ENCODE measurements around the gene NUAK2.
A peak's percentile ranks its signal among the peaks of the same experiment; 100 is the strongest.

The NUAK2 gene

DNA sequence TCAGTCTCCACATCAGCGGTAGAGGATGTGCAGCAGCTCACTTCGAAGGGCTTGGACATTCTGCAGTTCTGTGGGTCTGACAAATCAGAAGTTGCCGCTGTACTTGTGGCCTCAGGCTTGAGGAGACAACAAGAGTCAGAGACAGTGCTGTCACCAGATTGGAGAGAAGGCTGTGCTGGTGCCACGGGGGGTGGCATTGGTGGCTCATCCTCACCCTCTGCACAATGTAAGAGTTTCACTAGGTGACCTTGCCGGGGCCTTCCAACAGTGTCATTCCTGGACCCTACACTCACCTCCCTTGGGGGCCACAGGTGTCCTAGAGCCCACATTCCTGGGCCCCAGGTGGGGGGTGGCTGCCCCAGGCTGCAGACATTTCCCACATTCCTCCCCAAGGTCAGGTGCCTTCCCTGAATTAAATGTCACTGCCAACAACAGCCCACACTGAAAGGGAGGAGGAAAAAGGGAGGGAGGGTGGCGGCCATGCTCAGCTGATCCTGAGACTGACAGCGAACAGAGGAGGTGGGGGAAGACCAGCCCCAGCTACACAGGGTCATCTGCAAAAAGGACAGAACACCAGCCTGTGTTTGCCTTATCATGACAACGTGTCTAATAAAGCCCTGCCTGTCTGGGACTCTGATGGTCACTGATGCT lies 47.4 kb downstream of the NUAK2 start:
- DNase-seq (ENCODE audit: low read depth in 2 of 2): no peak

- DNase-seq (ENCODE audit: low read depth in 2 of 2): peak; percentile 71 to 75
These were observed 48.0 kb downstream of the NUAK2 start for GRCh38 chr1:205273551-205273982.

DNA sequence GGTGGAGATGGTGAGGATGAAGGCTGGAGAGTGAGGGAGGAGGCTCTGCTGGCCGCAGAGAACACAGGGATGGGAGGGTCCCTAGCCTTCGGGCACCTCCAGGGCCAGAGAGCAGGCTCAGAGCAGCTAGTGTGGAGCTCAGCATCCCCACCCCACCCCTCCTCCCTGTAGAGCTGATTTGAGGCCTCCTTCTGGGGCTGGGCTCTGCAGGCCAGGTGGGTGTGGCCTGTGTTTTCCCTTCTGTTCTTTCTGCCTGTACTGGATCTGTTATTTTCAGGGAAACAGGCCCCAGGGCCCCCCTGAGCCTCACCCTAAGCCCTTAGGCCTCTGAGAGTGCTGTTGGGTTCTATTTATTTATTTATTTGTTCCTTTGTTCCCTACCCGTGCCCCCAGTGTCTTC lies 49.0 kb downstream of the NUAK2 start:
- no peak for DNase-seq (ENCODE audit: low read depth in 2 of 2)

GRCh38 chr1:205271745-205272144 lies 49.8 kb downstream of the NUAK2 start:
- no peak for DNase-seq (ENCODE audit: low read depth in 2 of 2)

DNA sequence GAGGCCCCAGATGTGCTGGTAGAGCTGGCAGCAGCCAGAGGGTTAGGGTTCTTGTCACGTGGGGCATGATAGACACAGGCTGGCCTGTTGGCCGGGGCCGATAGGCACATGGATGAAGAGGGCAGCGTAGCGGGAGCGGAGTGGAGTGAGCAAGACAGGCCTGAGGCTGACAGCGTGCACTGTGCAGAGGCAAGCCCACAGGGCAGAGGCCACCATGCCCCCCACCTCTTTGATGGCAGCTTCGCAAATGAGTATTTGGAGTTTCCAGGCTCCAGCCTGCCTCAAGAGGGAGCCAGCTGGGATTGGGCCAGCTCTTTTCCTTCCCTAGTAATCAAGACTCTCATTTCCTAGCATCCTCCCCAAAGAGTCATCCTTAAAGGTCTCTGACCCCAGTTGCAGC lies 50.3 kb downstream of the NUAK2 start:
- no peak for DNase-seq (ENCODE audit: low read depth in 2 of 2)

- DNase-seq (ENCODE audit: low read depth in 2 of 2): no peak
These were observed 50.8 kb downstream of the NUAK2 start for GRCh38 chr1:205270764-205271163.

DNA sequence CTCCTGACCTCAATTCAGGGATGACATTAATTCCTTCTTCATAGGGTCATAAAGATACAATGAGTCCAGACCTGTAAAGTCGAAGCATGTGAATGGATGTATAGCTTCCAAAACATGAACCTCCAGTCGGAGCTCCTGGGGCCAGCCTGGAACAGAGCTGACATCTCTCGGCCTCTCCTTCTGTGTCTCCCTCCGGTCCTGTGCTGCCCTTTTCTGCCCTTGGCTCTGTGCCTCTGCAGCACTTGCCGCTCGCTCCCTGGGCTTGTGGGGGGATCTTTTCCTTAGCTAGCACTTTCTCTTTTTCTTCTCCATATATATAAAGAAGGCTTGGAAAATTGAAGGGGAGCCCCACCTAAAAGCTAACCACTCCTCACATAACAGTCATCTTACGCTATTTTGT lies 51.3 kb downstream of the NUAK2 start:
- no peak for DNase-seq (ENCODE audit: low read depth in 2 of 2)

GRCh38 chr1:205269711-205270110 lies 51.8 kb downstream of the NUAK2 start:
- no peak for DNase-seq (ENCODE audit: low read depth in 2 of 2)

DNA sequence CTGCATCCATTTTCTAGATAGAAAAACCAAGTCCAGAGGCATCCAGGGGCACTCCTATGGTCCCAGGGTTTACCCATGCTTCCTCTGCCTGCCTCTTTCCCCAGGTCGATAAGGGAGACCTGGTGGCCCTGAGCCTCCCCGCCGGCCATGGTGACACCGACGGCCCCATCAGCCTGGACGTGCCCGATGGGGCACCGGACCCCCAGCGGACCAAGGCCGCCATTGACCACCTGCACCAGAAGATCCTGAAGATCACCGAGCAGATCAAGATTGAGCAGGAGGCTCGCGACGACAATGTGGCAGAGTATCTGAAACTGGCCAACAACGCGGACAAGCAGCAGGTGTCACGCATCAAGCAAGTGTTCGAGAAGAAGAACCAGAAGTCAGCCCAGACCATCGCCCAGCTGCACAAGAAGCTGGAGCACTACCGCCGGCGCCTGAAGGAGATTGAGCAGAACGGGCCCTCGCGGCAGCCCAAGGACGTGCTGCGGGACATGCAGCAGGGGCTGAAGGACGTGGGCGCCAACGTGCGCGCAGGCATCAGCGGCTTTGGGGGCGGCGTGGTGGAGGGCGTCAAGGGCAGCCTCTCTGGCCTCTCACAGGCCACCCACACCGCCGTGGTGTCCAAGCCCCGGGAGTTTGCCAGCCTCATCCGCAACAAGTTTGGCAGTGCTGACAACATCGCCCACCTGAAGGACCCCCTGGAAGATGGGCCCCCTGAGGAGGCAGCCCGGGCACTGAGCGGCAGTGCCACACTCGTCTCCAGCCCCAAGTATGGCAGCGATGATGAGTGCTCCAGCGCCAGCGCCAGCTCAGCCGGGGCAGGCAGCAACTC lies 52.5 kb downstream of the NUAK2 start:
- DNase-seq (ENCODE audit: low read depth in 2 of 2): no peak

DNA sequence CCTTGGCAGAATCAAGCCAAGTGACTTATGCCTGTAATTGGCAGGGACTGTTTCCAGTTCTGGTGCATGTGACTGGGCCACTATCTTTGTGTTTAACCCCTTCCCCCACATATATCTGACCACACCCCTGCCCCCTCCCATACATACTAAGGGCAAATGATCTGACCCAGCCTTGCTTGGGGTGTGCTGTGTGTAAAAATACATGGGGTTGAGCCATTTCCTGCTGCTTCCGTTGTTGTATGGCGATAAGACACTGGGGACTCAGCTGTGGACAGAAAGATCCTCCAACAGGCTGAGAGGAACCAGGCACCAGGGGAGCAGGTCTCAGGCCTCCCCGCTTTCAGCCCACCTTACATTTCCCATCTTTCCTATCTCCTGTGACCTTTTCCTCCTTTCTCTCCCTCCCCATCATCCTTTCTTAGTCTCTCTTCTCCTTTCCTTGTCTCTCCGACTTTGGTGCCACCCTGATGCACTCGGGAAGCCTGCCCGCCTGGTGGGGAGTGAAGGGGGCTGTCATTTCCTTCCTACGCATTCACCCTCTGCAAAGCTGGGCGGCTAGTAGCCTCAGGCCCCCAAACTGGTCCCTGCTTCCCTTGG lies 54.1 kb downstream of the NUAK2 start:
- DNase-seq (ENCODE audit: low read depth in 2 of 2): no peak

GRCh38 chr1:205266611-205267305 lies 54.8 kb downstream of the NUAK2 start:
- no peak for DNase-seq (ENCODE audit: low read depth in 2 of 2)

DNA sequence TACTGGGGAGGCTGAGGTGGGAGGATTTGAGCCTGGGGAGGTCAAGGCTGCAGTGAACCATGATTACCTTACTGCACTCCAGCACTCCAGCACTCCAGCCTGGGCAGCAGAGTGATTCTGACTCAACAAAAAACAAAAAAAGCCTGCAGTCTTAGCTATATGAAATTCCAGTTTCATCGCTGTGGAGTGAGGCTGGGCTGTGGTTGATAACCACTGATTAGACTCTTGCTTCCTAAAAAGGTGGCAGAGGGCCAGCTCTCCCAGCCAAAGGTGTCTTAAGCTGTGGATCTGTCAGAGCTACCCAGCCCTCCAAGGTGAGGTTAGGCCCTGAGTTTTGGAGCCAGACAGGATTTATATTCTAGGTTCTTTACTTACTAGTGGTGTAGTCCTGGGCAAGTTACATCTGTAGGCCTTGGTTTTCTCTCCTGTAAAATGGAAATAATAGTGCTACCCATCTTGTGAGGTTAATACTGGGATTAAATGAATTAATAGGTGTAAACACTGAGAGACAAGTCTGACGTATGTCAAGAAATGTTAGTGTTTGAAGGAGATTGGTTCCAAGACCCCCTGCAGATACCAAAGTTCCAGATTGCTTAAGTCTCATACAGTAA lies 57.9 kb downstream of the NUAK2 start:
- no peak for DNase-seq (ENCODE audit: low read depth in 2 of 2)

DNA sequence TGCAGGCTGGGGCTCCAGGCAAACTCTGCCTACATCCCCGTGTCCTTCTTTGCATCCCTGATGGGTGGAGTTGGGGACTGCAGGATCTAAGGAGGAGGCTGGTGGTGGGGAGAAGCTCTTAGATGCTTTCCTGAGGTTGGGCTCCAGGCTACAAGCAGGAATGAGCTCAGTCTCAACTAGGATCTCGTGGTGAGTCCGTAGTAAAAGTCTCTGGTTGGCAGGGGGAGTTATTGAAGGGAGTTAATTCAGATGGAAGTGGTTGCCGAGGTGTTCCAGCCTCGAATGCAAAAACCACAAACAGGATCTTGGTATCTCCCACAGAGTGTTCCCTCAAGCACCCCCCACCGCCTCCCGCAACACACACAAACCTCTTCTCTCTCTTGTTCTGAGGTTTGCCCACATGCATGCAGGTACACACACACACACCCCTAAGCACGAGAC lies 58.8 kb downstream of the NUAK2 start:
- no peak for DNase-seq (ENCODE audit: low read depth in 2 of 2)

DNA sequence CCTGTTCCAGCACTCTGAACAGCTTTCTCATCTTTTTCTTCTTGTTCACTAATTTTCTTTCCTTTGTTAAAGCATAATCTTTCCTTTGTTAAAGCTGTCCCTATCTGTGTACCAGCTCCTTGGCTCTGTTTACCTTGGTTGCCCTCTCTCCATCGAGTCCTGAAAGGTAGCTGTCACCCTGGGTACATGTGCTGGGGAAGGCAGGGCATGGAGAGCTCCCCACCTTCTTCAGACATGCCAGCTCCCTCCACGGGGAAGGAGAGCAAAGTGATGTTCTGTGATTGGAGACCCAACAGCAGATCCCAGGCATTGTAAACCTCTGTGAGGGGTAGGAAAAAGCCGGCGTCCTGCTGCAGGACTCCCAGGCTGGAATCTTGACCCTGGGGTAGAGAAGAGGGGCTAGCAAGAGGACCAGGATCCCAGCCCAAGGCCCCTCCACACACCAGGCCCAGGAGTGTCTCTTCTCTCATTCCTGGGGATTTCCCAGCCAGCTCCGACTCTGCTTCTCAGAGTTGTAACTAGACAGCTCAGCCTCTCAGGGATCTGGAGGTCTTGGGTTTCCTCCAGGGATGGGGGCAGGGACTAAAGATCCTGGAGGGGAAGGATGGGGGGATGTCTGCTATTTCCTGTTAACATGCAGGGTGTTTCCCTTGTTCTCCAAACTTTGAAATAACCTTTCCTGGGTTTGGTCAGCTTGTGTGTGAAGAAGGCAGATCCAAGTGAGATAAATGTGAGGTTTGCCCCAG lies 59.4 kb downstream of the NUAK2 start:
- DNase-seq (ENCODE audit: low read depth in 2 of 2): no peak

DNA sequence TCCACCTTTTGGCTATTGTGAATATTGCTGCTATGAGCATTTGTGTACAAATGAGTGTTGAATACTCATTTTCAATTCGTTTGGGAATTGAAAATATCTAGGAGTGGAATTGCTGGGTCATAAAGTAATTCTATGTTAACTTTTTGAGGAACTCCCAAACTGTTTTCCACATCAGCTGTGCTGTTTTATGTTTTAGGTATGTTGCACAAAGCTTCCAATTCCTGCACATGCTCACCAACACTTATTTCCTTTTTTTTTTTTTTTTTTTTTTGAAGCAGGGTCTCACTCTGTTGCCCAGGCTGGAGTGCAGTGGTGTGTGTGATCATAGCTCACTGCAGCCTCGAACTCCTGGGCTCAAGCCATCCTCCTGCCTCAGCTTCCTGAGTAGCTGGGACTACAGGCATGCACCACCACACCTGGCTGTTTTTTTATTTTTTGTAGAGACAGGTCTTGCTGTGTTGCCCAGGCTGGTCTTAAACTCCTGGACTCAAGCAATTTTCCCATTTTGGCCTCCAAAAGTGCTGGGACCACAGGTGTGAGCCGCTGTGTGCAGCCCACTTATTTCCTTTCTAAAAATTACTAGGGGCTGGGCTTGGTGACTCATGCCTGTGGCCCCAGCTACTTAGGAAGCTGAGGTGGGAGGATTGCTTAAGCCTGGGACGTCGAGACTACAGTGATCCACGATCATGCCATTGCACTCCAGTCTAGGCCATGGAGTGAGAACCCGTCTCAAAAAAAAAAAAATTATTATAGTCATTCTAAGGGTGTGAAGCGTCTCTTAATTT lies 60.4 kb downstream of the NUAK2 start:
- no peak for DNase-seq (ENCODE audit: low read depth in 2 of 2)

- no peak for DNase-seq (ENCODE audit: low read depth in 2 of 2)
These were observed 61.5 kb downstream of the NUAK2 start for GRCh38 chr1:205259998-205260397.

DNA sequence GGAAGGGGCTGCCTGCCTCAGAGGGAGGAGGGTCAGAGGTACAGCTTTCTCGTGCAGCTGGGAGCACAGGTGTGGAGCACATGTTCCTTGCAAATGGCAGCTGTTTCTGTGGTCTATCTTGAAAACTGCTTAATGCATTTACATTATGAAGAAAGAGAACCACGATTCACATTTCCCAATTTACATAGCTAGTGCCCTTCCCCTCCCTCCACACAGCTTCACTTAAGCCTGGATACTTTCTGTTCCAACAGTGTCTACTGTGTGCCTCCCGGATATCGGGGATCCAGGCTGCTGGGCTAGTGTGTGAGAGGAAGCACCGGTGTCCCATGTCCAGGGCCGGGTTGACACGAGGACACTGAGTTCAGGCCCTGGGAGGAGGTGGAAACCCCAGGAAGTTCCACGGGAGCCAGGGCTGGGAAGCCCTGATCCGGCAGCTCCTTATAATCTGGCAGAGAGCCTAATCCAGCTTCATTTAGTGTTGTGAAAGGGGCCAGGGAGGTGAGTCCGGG lies 62.2 kb downstream of the NUAK2 start:
- no peak for DNase-seq (ENCODE audit: low read depth in 2 of 2)

DNA sequence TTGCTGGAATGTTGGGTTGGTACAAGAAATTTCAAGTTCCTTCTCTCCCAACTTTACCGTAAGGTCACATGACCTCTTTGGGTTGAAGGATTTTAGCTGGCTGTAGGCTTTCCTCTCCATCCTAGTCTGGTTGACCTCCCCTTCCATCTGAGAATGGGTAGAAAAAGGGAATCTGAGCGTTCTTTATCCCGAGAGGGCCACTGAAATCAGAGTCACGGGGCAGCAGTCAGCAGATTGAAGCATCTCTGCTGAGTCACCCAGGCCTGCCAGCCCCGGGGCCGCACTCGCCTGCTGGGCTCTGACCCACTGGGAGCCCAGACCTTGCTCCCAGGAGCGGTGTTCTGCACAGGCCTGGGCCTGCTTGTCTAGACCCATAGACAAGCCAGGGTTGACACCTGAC lies 62.8 kb downstream of the NUAK2 start:
- no peak for DNase-seq (ENCODE audit: low read depth in 2 of 2)

GRCh38 chr1:205258261-205258691 lies 63.3 kb downstream of the NUAK2 start:
- DNase-seq (ENCODE audit: low read depth in 2 of 2): no peak

DNA sequence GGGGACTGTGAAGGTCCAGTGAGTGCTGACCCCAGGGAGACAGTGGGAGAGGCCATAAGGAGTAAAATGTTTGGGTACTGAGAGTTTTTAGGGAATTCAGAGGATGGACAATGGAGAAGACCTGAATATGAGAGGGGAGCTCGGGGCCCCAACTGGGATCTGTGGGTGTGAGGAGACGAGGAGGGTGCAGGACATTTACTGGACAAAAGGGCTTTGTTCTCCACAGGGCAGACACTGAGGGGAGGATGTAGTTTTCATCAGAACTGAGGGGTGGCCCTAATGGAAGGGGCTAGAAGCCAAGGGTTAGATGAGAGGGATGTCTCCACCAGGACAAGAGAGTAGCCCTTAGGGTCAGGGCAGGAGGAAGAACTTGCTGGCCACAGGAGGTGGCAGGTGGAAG lies 63.8 kb downstream of the NUAK2 start:
- DNase-seq (ENCODE audit: low read depth in 2 of 2): no peak

Data from stimulated activated CD4-positive, alpha-beta T cell treated with anti-CD3 and anti-CD28 coated beads, Interleukin-15, amount 100 ng/mL, for 48 hours (primary cell).